Measurements from ENCODE around the gene ARL2. TPM values are rescaled to one million over a fixed set of nuclear protein-coding genes. Genes with fewer than 3 reads are reported as not detected.
"Not testable (repeated sequence)": the region's sequence is repeated elsewhere in the genome, so short reads cannot be mapped to it uniquely, and the experiment has no call there.

Gene ARL2
- 100 to 1,000 TPM in 2 of 3 donors, 10 to 100 TPM in 1; 84.9 to 104 (median 104) TPM for total RNA-seq

DNA sequence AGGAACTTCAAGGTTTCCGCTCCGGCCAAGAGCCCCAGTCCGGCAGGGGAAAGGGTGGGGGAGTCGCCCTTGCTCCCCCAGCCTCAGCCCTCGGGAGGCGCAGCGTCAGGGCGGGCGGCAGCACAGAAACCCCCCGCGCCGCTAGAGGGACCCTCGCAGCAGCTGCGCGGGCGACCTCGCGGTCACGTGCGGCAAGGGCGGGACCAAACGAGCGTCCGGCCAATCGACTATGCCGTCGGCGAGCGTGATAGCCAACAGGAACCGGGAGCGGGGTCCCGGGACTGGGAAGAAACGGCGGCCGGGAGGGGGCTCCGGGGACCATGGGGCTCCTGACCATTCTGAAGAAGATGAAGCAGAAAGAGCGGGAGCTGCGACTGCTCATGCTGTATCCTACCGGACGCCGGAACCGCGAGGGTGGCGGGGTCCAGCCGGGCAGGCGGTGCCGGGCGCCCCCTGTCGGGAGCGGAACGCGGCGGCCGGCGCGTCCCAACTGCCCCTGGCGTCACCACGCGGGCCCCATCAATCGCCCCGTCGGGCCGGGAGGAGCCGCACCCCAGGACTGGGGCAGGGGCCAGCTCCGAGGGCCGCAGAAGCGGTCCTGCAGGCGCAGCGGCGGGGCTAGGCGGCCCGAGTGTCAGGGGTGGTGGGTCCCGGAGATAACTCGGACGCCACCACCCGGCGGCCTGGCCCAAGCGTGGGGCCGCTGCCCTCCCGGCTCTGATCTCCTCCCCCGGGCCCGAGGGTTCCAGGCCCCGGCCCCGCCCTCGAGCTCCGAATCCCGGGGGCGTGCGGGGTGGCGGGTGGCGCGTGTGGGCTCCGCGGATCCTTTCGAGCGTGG lies at the start of gene ARL2:
TSS of gene ARL2 (plus strand) at position 273 of the 838 bp plus-strand sequence. CDS start at position 321, 48 bp downstream.
- H3K36me3 Mint-ChIP-seq (ENCODE audit: insufficient read depth): peaks cover 5% of the 10 kb centered on the region
- peak; percentile 86 to 88 for ATAC-seq

DNA sequence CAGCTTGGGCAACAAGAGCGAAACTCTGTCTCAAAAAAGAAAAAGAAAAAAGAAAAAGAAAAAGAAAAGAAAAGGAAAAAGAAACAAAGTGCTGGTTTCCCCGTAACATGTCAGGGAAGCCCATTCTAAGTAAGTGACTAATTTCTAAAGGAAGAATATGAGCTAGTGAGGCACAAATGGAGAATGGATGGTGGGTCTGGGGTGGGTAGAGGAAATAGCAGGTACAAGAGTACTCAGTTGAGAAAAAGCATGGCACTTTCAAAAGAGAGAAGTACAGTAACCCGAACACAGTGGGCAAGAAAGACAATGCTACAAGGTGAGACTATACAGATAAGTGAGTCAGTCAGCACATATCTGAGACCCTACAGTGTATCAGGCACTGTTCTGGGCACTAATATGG lies 46.6 kb upstream of the ARL2 start:
- DNase-seq (no peak), ATAC-seq (no peak)
- no peaks in the 10 kb centered on the region for H3K27me3 Mint-ChIP-seq (ENCODE audit: low read depth)
- H3K4me1 Mint-ChIP-seq (ENCODE audit: low read depth): peaks cover 24% of the 10 kb centered on the region
- no peak overlapping the region for H3K4me3 Mint-ChIP-seq
- H3K36me3 Mint-ChIP-seq (ENCODE audit: insufficient read depth): no peaks in the 10 kb centered on the region
- H3K9me3 Mint-ChIP-seq: no peaks in the 10 kb centered on the region

More for the DNA sequence above, at the start of gene ARL2:
- Mint-ChIP-seq H3K9me3 (no peaks in the 10 kb centered on the region), H3K4me1 (ENCODE audit: low read depth) (peaks cover 22% of the 10 kb centered on the region), H3K4me3 (peak within 1 kb of the TSS; percentile 90), H3K27me3 (ENCODE audit: low read depth) (no peaks in the 10 kb centered on the region)
- peak; percentile 80 for DNase-seq

DNA sequence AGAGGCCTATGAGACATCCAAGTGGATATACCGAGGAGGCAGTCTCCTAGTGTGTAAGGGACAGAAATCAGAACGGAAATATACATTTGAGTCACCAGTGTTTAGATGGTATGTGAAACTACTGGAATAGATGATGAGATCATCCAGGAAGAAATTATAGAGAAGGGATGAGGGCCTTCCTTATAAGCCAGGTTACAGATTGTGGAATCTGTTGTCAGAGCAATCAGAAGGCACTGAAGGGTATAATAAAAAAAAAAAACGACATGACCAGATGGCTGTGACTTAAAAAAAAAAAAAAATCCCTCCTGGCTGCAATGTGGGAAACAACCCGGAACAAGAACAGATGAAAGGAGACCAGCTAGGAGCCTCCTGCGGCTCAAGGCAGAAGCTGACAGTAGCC lies 44.8 kb upstream of the ARL2 start:
- Mint-ChIP-seq H3K27me3 (ENCODE audit: low read depth) (no peaks in the 10 kb centered on the region), H3K4me1 (ENCODE audit: low read depth) (peaks cover 24% of the 10 kb centered on the region), H3K36me3 (ENCODE audit: insufficient read depth) (no peaks in the 10 kb centered on the region), H3K4me3 (no peak overlapping the region), H3K9me3 (no peaks in the 10 kb centered on the region)
- ATAC-seq (no peak), DNase-seq (no peak)

DNA sequence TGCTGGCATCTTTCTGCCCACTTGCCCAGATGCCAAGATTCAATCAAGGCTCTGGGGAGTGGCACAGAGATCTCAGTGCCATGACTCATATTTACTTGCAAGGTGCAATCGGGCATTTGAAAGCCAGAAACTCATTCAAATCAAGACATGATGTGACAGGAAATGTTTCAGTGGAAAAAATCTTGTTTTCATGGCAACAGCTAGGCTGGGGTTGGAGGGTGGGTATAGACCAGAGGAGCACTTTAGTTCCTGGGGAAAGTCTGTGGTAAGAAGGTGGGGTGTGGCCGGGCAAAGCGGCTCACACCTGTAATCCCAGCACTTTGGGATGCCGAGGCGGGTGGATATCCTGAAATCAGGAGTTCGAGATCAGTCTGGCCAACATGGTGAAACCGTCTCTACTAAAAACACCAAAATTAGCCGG lies 43.2 kb upstream of the ARL2 start:
- no peaks in the 10 kb centered on the region for H3K27me3 Mint-ChIP-seq (ENCODE audit: low read depth)
- ATAC-seq: peak; percentile 78

DNA sequence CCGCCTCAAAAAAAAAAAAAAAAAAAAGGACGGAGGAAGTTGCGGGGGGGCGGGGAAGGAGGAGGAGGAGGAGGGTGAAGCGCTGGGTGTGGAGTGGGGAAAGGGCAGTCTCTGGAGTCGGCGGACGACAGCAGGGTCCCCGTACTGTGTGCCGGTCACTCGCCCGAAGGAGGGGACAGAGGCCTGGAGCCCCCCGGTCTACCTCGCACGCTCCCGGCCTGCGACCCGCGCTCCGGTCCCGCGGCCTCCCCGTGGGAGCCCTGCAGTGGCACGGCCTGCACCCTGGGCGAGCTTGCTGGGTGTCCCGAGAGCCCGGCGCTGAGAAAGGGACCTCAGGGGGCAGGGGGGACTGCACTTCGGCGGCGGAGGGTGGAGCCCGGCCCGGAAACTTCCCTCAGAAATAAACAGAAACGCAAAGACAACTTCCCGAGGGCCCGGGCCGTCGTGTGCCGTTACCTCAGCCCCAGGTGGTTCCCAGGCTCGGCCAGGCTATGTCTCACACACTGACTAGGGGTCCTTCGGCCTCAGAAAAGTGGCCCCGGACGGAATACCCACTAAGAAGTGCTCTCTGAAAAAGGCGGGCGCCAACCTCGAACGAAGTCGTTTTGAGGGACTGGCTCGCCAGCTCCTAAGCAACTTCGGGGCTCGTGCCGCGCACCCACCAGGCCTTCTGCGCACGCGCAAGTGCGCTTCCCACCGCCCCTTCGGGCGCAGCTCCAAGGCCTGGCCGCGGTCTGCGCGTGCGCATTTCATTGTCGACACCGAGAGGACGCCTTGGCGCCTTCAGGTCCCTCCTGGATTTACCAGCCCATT lies 42.3 kb upstream of the ARL2 start, which contains the start of gene MAJIN:
TSS of gene MAJIN (minus strand) at position 688 of the 813 bp plus-strand sequence. CDS start 12,703 bp downstream, outside the sequence.
- DNase-seq: peak; percentile 87
- H3K4me3 Mint-ChIP-seq: peak within 1 kb of the TSS; percentile 66
- ATAC-seq: peak; percentile 65 to 78
- no peaks in the 10 kb centered on the region for H3K36me3 Mint-ChIP-seq (ENCODE audit: insufficient read depth)
- no peaks in the 10 kb centered on the region for H3K27me3 Mint-ChIP-seq (ENCODE audit: low read depth)
- H3K9me3 Mint-ChIP-seq: no peaks in the 10 kb centered on the region
- H3K4me1 Mint-ChIP-seq (ENCODE audit: low read depth): peaks cover 24% of the 10 kb centered on the region

More for the DNA sequence above, 43.2 kb upstream of the ARL2 start:
- Mint-ChIP-seq H3K36me3 (ENCODE audit: insufficient read depth) (no peaks in the 10 kb centered on the region), H3K4me1 (ENCODE audit: low read depth) (peaks cover 24% of the 10 kb centered on the region), H3K4me3 (peak overlapping the region; percentile 65), H3K9me3 (no peaks in the 10 kb centered on the region)
- DNase-seq: peak; percentile 10

DNA sequence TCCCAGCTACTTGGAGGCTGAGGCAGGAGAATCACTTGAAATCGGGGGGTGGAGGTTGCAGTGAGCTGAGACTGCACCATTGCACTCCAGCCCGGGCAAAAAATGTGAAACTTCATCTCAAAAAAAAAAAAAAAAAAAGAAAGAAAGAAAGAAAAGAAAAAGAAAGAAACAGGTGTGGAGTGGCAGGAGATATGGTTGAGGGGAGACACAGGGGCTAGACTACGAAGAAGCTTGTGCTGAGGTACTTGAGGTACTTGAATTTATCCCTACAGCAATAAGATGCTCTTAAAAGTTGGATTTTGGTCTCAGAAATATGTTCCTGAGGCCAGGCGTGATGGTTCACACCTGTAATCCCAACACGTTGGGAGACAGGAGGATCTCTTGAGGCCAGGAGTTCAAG lies 39.8 kb upstream of the ARL2 start:
- Mint-ChIP-seq H3K4me1 (ENCODE audit: low read depth) (peaks cover 17% of the 10 kb centered on the region), H3K4me3 (no peak overlapping the region), H3K27me3 (ENCODE audit: low read depth) (peaks cover 3% of the 10 kb centered on the region), H3K36me3 (ENCODE audit: insufficient read depth) (no peaks in the 10 kb centered on the region), H3K9me3 (no peaks in the 10 kb centered on the region)
- no peak for ATAC-seq
- DNase-seq: no peak

DNA sequence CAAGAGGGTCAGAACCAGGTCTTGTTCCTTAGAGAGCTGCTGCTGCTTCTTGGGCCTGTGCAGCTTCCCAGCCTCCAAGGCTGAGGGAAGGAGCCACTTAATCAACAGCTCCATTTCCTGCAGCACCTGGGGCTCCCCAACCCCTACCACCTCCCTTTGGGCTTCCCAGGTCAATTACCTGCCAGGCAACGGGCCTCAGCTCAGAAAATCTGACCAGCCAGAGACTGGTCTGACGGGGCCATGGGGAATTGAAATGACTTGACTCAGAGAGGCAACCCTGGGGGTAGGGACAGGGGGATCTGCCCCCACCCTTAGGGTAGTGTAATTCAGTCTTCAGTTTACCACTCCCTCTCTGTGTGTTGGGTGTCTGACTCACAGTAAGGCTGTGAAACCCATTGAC lies 37.3 kb upstream of the ARL2 start:
- no peaks in the 10 kb centered on the region for H3K36me3 Mint-ChIP-seq (ENCODE audit: insufficient read depth)
- H3K4me1 Mint-ChIP-seq (ENCODE audit: low read depth): peaks cover 1% of the 10 kb centered on the region
- ATAC-seq: no peak
- no peak for DNase-seq
- H3K4me3 Mint-ChIP-seq: no peak overlapping the region
- no peaks in the 10 kb centered on the region for H3K9me3 Mint-ChIP-seq
- peaks cover 3% of the 10 kb centered on the region for H3K27me3 Mint-ChIP-seq (ENCODE audit: low read depth)

DNA sequence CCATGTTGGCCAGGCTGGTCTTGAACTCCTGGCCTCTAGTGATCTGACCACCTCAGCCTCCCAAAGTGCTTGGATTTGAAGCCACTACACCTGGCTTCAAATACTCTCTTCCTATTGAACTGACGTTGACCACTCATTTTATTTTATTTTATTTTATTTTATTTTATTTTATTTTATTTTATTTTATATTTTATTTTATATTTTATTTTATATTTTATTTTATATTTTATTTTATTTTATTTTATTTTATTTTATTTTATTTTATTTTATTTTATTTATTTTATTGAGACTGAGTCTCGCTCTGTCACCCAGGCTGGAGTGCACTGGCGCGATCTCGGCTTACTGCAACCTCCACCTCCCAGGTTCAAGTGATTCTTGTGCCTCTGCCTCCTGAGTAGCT lies 30.6 kb upstream of the ARL2 start:
- H3K4me1 Mint-ChIP-seq (ENCODE audit: low read depth); H3K36me3 Mint-ChIP-seq (ENCODE audit: insufficient read depth); H3K27me3 Mint-ChIP-seq (ENCODE audit: low read depth); H3K9me3 Mint-ChIP-seq; ATAC-seq; DNase-seq; H3K4me3 Mint-ChIP-seq: not testable (repeated sequence)

DNA sequence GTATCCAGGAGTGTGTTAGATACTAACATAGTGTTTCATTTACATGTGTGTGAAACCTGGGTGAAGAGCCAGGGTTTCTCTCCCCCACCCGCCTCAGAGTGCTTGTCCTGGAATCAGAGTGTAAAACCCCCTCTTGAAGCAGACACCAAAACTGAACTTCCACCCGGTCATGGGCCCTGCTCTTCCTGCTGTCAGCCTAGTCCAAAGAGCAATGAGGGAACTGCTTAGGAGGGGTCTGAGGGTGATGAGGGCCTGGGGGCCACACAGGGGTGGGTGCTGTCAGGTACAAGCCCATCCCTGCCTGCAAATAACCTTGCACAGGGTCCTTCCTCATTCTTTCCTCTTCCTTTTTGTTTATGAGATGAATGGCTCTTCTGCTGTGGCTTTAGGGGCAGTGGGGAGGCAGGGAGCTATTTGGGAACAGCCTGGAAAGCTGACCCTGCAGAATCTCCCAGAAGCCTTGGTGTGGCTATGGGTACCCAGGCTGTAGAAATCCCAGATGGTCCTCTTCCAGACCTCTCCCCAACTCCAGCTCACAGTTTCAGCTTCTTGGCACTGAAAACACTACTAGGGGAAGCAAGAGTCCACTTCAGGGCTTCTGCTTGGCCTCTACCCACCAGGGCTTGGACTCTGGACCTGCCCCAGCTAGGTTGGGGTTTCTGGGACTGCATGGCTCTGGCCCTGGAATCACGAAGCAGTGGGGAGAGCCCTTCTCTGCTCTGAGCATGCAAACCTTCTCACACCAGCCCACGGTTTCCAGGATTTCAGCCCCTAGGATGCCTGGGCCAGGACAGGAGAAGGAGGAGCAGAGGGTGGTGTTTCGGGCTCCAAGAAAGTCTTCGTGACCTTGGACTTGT lies 25.7 kb upstream of the ARL2 start:
- no peak for DNase-seq
- Mint-ChIP-seq H3K4me3 (no peak overlapping the region), H3K36me3 (ENCODE audit: insufficient read depth) (no peaks in the 10 kb centered on the region), H3K27me3 (ENCODE audit: low read depth) (peaks cover 2% of the 10 kb centered on the region), H3K9me3 (no peaks in the 10 kb centered on the region), H3K4me1 (ENCODE audit: low read depth) (peaks cover 20% of the 10 kb centered on the region)
- ATAC-seq: no peak

DNA sequence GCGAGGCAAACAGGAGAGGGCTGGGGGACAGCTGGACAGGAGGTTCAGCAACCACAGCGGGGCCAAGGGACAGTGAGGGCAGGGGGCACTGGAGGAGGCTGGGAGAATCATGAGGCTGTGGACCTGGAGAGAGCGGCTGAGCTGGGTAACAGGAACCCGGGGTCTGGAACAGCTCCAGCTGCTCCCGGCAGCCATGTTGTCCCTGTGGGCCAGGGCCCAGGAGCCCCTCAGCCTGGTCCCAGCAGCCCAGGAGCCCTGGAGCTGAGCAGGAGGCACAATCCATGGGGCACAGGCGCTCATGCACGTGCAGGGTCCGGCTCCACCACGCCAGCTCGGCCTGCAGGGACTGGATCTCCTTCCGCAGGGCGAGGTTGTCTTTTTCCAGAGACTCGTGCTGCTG lies 24.5 kb upstream of the ARL2 start:
- Mint-ChIP-seq H3K4me3 (no peak overlapping the region), H3K27me3 (ENCODE audit: low read depth) (peaks cover 2% of the 10 kb centered on the region), H3K9me3 (no peaks in the 10 kb centered on the region), H3K4me1 (ENCODE audit: low read depth) (peaks cover 20% of the 10 kb centered on the region), H3K36me3 (ENCODE audit: insufficient read depth) (no peaks in the 10 kb centered on the region)
- DNase-seq: no peak
- no peak for ATAC-seq

DNA sequence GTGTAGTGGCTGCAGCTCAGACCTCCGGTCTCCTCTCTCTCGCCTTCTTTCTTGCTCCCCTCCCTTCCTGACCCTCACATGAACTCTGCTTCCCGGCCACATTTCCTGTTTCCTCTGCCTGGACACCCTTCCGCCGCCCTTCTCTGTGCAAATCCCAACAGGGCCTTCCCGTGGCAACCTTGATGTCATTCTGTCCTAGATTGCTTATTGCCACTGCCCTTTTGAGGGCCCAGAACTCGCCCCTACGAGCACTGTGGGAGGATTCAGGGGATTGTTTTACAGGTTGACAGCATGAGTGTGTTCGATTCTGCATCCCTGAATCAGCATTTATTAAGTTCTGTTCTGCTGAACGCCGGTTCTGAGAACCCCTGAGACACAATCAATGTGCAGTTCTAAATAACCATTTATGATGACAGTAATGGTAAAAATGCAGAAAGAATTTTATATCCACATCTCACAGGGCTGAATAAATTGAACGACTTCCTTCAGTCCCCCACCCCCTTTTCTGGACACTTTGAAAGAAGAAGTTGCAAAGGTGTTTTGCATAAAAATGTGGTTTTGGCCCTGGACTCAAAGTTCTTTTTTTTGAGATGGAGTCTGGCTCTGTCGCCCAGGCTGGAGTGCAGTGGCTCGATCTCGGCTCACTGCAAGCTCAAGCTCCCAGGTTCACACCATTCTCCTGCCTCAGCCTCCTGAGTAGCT lies 23.6 kb upstream of the ARL2 start:
- DNase-seq (no peak), ATAC-seq (no peak)
- no peaks in the 10 kb centered on the region for H3K36me3 Mint-ChIP-seq (ENCODE audit: insufficient read depth)
- peak overlapping the region; percentile 43 for H3K4me3 Mint-ChIP-seq
- no peaks in the 10 kb centered on the region for H3K9me3 Mint-ChIP-seq
- H3K27me3 Mint-ChIP-seq (ENCODE audit: low read depth): no peaks in the 10 kb centered on the region
- peaks cover 18% of the 10 kb centered on the region for H3K4me1 Mint-ChIP-seq (ENCODE audit: low read depth)

DNA sequence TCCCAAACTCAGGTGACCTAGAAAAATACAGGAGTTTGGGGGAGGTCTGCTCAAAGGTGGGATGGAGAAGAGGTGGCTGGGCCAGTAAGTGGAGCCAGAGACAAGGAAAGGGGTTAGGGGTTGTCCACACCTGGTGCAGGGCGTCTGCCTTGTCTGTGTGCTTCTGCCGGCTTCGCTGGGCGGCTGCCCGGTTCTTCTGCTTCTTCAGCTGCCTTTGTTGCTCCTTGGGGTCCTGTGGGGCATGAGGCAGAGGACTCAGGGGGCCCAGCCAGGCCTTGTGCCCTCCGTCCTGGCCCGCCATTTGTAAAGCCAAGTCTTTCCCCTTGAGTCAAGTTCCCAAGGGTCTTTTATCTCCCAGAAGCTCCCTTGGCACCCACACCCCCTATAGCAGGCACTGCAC lies 19.6 kb upstream of the ARL2 start:
- peaks cover 25% of the 10 kb centered on the region for H3K4me1 Mint-ChIP-seq (ENCODE audit: low read depth)
- no peak overlapping the region for H3K4me3 Mint-ChIP-seq
- H3K9me3 Mint-ChIP-seq: no peaks in the 10 kb centered on the region
- H3K36me3 Mint-ChIP-seq (ENCODE audit: insufficient read depth): no peaks in the 10 kb centered on the region
- no peaks in the 10 kb centered on the region for H3K27me3 Mint-ChIP-seq (ENCODE audit: low read depth)
- DNase-seq: no peak
- no peak for ATAC-seq

DNA sequence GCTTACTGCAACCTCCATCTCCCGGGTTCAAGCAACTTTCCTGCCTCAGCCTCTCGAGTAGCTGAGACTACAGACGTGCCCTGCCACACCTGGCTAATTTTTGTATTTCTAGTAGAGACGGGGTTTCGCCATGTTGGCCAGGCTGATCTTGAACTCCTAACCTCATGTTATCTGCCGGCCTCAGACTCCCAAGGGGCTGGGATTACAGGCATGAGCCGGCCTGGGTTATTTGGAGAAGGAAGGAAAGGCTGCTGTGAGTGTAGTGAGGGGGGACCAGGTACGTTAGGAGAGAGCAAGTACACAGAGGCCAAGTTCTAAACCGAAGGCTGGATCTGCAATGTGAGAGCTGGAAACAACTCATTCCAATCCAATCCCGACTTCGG lies 17.6 kb upstream of the ARL2 start:
- Mint-ChIP-seq H3K27me3 (ENCODE audit: low read depth) (no peaks in the 10 kb centered on the region), H3K36me3 (ENCODE audit: insufficient read depth) (no peaks in the 10 kb centered on the region), H3K4me3 (no peak overlapping the region), H3K4me1 (ENCODE audit: low read depth) (peaks cover 14% of the 10 kb centered on the region), H3K9me3 (no peaks in the 10 kb centered on the region)
- ATAC-seq (no peak), DNase-seq (no peak)
